HepG2 (cell line): ENCODE results near the gene CEP120.

Experiments
- ATF1 ChIP-seq: IDR thresholded peaks from 2 replicates; pipeline ENCODE4 v1.6.1; 2016; ENCODE audit warnings: mild to moderate bottlenecking, control low read depth
- CEBPB ChIP-seq: IDR thresholded peaks from 2 replicates; pipeline ENCODE4 v1.6.1; 2011; ENCODE audit warnings: low read depth, low read length, improper control_type of control experiment, borderline replicate concordance
- CREB1 ChIP-seq, 2 experiments: fragments of 450-650 bp in 1 of 2; IDR thresholded peaks; 2 replicates each; pipeline ENCODE4 v1.6.1; 2016 to 2017; ENCODE audit warnings: control low read depth in 1 of 2, mild to moderate bottlenecking in 1 of 2, missing compliant biosample characterization in 1 of 2, missing genetic modification characterization in 1 of 2
- CTCF ChIP-seq: sonication (generic); formaldehyde crosslinking; IDR thresholded peaks from 2 replicates; pipeline ENCODE4 v1.5.0; 2020; ENCODE audit warnings: mild to moderate bottlenecking, missing genetic modification reagents, moderate library complexity
- ELF1 ChIP-seq: sonication (generic); formaldehyde crosslinking; IDR thresholded peaks from 2 replicates; pipeline ENCODE4 v1.4.0; 2020; ENCODE audit warnings: missing genetic modification reagents
- GABPA ChIP-seq, 2 experiments: IDR thresholded peaks; 2 replicates each; pipeline ENCODE4 v1.6.1; 2011 to 2016; ENCODE audit warnings: low read depth in 2 of 2, low read length in 1 of 2, missing biosample characterization in 1 of 2, missing genetic modification characterization in 1 of 2
- POLR2A ChIP-seq, 2 experiments: IDR thresholded peaks; 2 replicates each; pipeline ENCODE4 v1.6.1; 2011; ENCODE audit warnings: low read depth in 2 of 2, low read length in 2 of 2, mild to moderate bottlenecking in 1 of 2, moderate library complexity in 1 of 2; ENCODE audit not compliant: insufficient read depth in 1 of 2
- RAD21 ChIP-seq: fragments of 450-650 bp; formaldehyde crosslinking; IDR thresholded peaks from 2 replicates; pipeline ENCODE4 v1.5.0; 2020; ENCODE audit warnings: mild to moderate bottlenecking
- SOX6 ChIP-seq, 2 experiments: fragments of 450-650 bp in 1 of 2; sonication (generic) in 1 of 2; formaldehyde crosslinking in 1 of 2; IDR thresholded peaks; 2 replicates each; pipeline versions ENCODE4 v1.4.0 to v1.6.1; 2017 to 2020; ENCODE audit warnings: antibody characterized with exemption in 1 of 2, mild to moderate bottlenecking in 1 of 2, missing genetic modification reagents in 1 of 2
- SRSF9 ChIP-seq: fragments of 200-400 bp; formaldehyde crosslinking; IDR thresholded peaks from 2 replicates; pipeline ENCODE4 v1.6.1; 2018; ENCODE audit warnings: borderline replicate concordance, mild to moderate bottlenecking, low read depth, low read length; ENCODE audit not compliant: insufficient read depth, poor library complexity, severe bottlenecking
- ZBTB26 ChIP-seq: IDR thresholded peaks from 2 replicates; pipeline ENCODE4 v1.6.1; 2016; ENCODE audit warnings: missing compliant biosample characterization, missing genetic modification reagents, borderline replicate concordance

GRCh38 chr5:123440456-123441181 is 17.4 kb upstream of the CEP120 start:
- TF ChIP-seq ZBTB26 (CRISPR knock-in tag) (no peak), CEBPB (no peak), RAD21 (no peak), SRSF9 (no peak), CTCF (no peak), SOX6 (IDR thresholded peaks at IDR 0.05) (no peak), SOX6 (CRISPR knock-in tag; IDR thresholded peaks at IDR 0.05) (no peak), CREB1 (IDR thresholded peaks at IDR 0.05) (no peak), CREB1 (CRISPR knock-in tag; IDR thresholded peaks at IDR 0.05) (no peak), GABPA (IDR thresholded peaks at IDR 0.05; ENCODE audit: low read depth, low read length) (no peak), GABPA (CRISPR knock-in tag; IDR thresholded peaks at IDR 0.05; ENCODE audit: low read depth) (no peak), ELF1 (CRISPR knock-in tag) (no peak), POLR2A (IDR thresholded peaks at IDR 0.05; ENCODE audit: insufficient read depth in 1 of 2, low read depth in 2 of 2, low read length in 2 of 2) (no peak), ATF1 (CRISPR knock-in tag) (no peak)
